ENCODE data around the gene GRID1.

DNA sequence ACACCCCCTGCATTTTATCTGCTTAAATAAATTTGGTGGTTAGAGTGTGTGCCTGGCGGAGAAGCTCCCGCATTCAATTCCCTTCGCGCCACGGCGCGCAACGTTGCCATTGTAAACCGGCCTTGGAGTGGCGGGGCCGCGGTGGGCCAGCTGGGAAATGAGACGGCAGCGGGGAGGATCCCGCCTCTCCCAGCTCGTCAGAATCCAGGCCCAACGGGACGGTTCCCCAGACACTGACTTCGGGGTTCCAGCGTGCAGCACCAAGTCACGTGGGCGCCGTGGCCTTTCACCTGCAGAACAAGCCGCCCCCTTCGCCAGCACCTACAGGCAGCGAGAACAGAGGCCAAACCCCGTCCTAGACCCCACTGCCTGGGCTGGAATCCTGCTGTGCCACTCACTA, 103.4 kb downstream of the GRID1 start:
- no peak for TF ChIP-seq EZH2 (IDR thresholded peaks at IDR 0.05; ENCODE audit: insufficient read depth, poor library complexity, severe bottlenecking)
- TF ChIP-seq EZH2phosphoT487 (IDR thresholded peaks at IDR 0.05; ENCODE audit: insufficient read depth, low read depth) = no peak
